ENCODE data around the gene TMEM236. TPM values are rescaled to one million over a fixed set of nuclear protein-coding genes. Genes with fewer than 3 reads are reported as not detected.

TMEM236 gene
- polyA plus RNA-seq, 1 donor from 2014 or later = not detected

GRCh38 chr10:17733620-17734019, 18.4 kb upstream of the TMEM236 start:
- H3K9me3 Mint-ChIP-seq = no peaks in the 10 kb centered on the region
- no peak overlapping the region for H3K4me3 Mint-ChIP-seq
- H3K36me3 Mint-ChIP-seq = peaks cover 2% of the 10 kb centered on the region
- peaks cover 0 to 3% (median 0%) of the 10 kb centered on the region in 3 donors for H3K4me1 Mint-ChIP-seq
- H3K27ac Mint-ChIP-seq = no peak overlapping the region
- no peaks in the 10 kb centered on the region for H3K27me3 Mint-ChIP-seq

- Mint-ChIP-seq H3K27ac (no peak overlapping the region), H3K36me3 (peaks cover 2% of the 10 kb centered on the region), H3K4me1 (peaks cover 0 to 3% (median 0%) of the 10 kb centered on the region in 3 donors), H3K9me3 (no peaks in the 10 kb centered on the region), H3K27me3 (no peaks in the 10 kb centered on the region), H3K4me3 (no peak overlapping the region)
Measured at GRCh38 chr10:17734432-17735080, 17.4 kb upstream of the TMEM236 start.

GRCh38 chr10:17735166-17735941, 16.6 kb upstream of the TMEM236 start:
- no peaks in the 10 kb centered on the region for H3K27me3 Mint-ChIP-seq

GRCh38 chr10:17736223-17736622, 15.8 kb upstream of the TMEM236 start:
- H3K36me3 Mint-ChIP-seq = no peaks in the 10 kb centered on the region
- no peaks in the 10 kb centered on the region for H3K27me3 Mint-ChIP-seq
- no peak overlapping the region for H3K4me3 Mint-ChIP-seq
- no peak overlapping the region for H3K27ac Mint-ChIP-seq
- H3K9me3 Mint-ChIP-seq = no peaks in the 10 kb centered on the region
- H3K4me1 Mint-ChIP-seq = peaks cover 0 to 3% (median 0%) of the 10 kb centered on the region in 3 donors

More at GRCh38 chr10:17735166-17735941, 16.6 kb upstream of the TMEM236 start:
- no peak overlapping the region for H3K27ac Mint-ChIP-seq
- no peaks in the 10 kb centered on the region for H3K9me3 Mint-ChIP-seq
- peaks cover 0 to 3% (median 0%) of the 10 kb centered on the region in 3 donors for H3K4me1 Mint-ChIP-seq
- H3K36me3 Mint-ChIP-seq = no peaks in the 10 kb centered on the region
- no peak overlapping the region for H3K4me3 Mint-ChIP-seq

- Mint-ChIP-seq H3K4me1 (peaks cover 0 to 3% (median 0%) of the 10 kb centered on the region in 3 donors), H3K27ac (no peak overlapping the region), H3K36me3 (no peaks in the 10 kb centered on the region), H3K9me3 (no peaks in the 10 kb centered on the region), H3K27me3 (no peaks in the 10 kb centered on the region), H3K4me3 (no peak overlapping the region)
Measured at GRCh38 chr10:17737027-17737965, 14.7 kb upstream of the TMEM236 start.

GRCh38 chr10:17740668-17741067, 11.3 kb upstream of the TMEM236 start:
- no peak overlapping the region for H3K4me3 Mint-ChIP-seq
- peaks cover 0 to 3% (median 0%) of the 10 kb centered on the region in 3 donors for H3K4me1 Mint-ChIP-seq
- H3K27ac Mint-ChIP-seq = no peak overlapping the region
- H3K9me3 Mint-ChIP-seq = no peaks in the 10 kb centered on the region
- no peaks in the 10 kb centered on the region for H3K27me3 Mint-ChIP-seq
- no peaks in the 10 kb centered on the region for H3K36me3 Mint-ChIP-seq

- Mint-ChIP-seq H3K27ac (peak overlapping the region in 1 of 3 donors; percentile 64), H3K27me3 (no peaks in the 10 kb centered on the region), H3K9me3 (no peaks in the 10 kb centered on the region), H3K4me3 (no peak overlapping the region), H3K4me1 (no peaks in the 10 kb centered on the region), H3K36me3 (peaks cover 2% of the 10 kb centered on the region)
Measured at GRCh38 chr10:17742918-17743317, 9.1 kb upstream of the TMEM236 start.

GRCh38 chr10:17743437-17743836, 8.6 kb upstream of the TMEM236 start:
- Mint-ChIP-seq H3K4me3 (no peak overlapping the region), H3K27me3 (no peaks in the 10 kb centered on the region), H3K36me3 (peaks cover 2% of the 10 kb centered on the region), H3K4me1 (no peaks in the 10 kb centered on the region), H3K9me3 (no peaks in the 10 kb centered on the region), H3K27ac (no peak overlapping the region)

GRCh38 chr10:17744341-17744861, 7.6 kb upstream of the TMEM236 start:
- Mint-ChIP-seq H3K36me3 (peaks cover 2% of the 10 kb centered on the region), H3K9me3 (no peaks in the 10 kb centered on the region), H3K4me1 (no peaks in the 10 kb centered on the region), H3K27ac (no peak overlapping the region), H3K27me3 (no peaks in the 10 kb centered on the region), H3K4me3 (no peak overlapping the region)

- H3K9me3 Mint-ChIP-seq = no peaks in the 10 kb centered on the region
- H3K4me1 Mint-ChIP-seq = no peaks in the 10 kb centered on the region
- no peak overlapping the region for H3K4me3 Mint-ChIP-seq
- H3K27me3 Mint-ChIP-seq = peaks cover 1% of the 10 kb centered on the region
- peaks cover 2% of the 10 kb centered on the region for H3K36me3 Mint-ChIP-seq
- H3K27ac Mint-ChIP-seq = no peak overlapping the region
Measured at GRCh38 chr10:17747883-17748550, 4.0 kb upstream of the TMEM236 start.

GRCh38 chr10:17749890-17750289, 2.1 kb upstream of the TMEM236 start:
- H3K4me1 Mint-ChIP-seq = no peaks in the 10 kb centered on the region

GRCh38 chr10:17756557-17757217, 4.7 kb downstream of the TMEM236 start:
- Mint-ChIP-seq H3K4me1 (peaks cover 0 to 5% (median 5%) of the 10 kb centered on the region in 3 donors), H3K9me3 (peaks cover 0 to 2% (median 0%) of the 10 kb centered on the region in 3 donors), H3K27ac (no peak overlapping the region), H3K4me3 (peak overlapping the region in 3 of 4 donors; percentile 16 to 57 (median 21)), H3K27me3 (peaks cover 3% of the 10 kb centered on the region), H3K36me3 (peaks cover 4% of the 10 kb centered on the region)

More at GRCh38 chr10:17749890-17750289, 2.1 kb upstream of the TMEM236 start:
- no peak overlapping the region for H3K27ac Mint-ChIP-seq
- H3K9me3 Mint-ChIP-seq = no peaks in the 10 kb centered on the region
- no peak overlapping the region for H3K4me3 Mint-ChIP-seq
- peaks cover 1% of the 10 kb centered on the region for H3K27me3 Mint-ChIP-seq
- H3K36me3 Mint-ChIP-seq = peaks cover 2% of the 10 kb centered on the region

- Mint-ChIP-seq H3K4me3 (no peak overlapping the region), H3K27me3 (peaks cover 3% of the 10 kb centered on the region), H3K27ac (no peak overlapping the region)
Measured at GRCh38 chr10:17758200-17758599, 6.2 kb downstream of the TMEM236 start.

GRCh38 chr10:17758896-17759295, 6.9 kb downstream of the TMEM236 start:
- Mint-ChIP-seq H3K4me1 (peaks cover 0 to 5% (median 5%) of the 10 kb centered on the region in 3 donors), H3K4me3 (no peak overlapping the region), H3K27ac (no peak overlapping the region), H3K36me3 (peaks cover 4% of the 10 kb centered on the region), H3K27me3 (peaks cover 3% of the 10 kb centered on the region), H3K9me3 (peaks cover 0 to 2% (median 0%) of the 10 kb centered on the region in 3 donors)

More at GRCh38 chr10:17758200-17758599, 6.2 kb downstream of the TMEM236 start:
- Mint-ChIP-seq H3K9me3 (peaks cover 0 to 2% (median 0%) of the 10 kb centered on the region in 3 donors), H3K4me1 (peaks cover 0 to 5% (median 5%) of the 10 kb centered on the region in 3 donors), H3K36me3 (peaks cover 4% of the 10 kb centered on the region)
